B cell (primary cell): ENCODE results near the gene HGS. TPM values are rescaled to one million over a fixed set of nuclear protein-coding genes. Genes with fewer than 3 reads are reported as not detected.

Experiments used
- ATAC-seq: fragments of 200-7000 bp; cut with Tn5 transposase; one replicate; pipeline ENCODE4 v1.10.0; 2021; ENCODE audit warnings: low read depth, mild to moderate bottlenecking, moderate number of reproducible peaks, moderate library complexity
- CTCF ChIA-PET: fragments of 350-600 bp; sonication (Branson Sonifier 250); formaldehyde crosslinking; loops from one replicate; lab custom pipeline; 2021; ENCODE audit warnings: antibody characterized with exemption, inconsistent platforms; lab: Charles Lee
- POLR2A ChIA-PET: fragments of 350-600 bp; sonication (Branson Sonifier 250); formaldehyde crosslinking; loops from one replicate; lab custom pipeline; 2021; ENCODE audit warnings: antibody characterized with exemption; lab: Charles Lee
- DNase-seq: peaks from one replicate; pipeline ENCODE4 v3.0.0; 2013
- H2AFZ ChIP-seq: 2 replicates; pipeline ENCODE4 v1.6.1; 2012; ENCODE audit warnings: mild to moderate bottlenecking, low read depth, low read length; ENCODE audit not compliant: insufficient read depth, poor library complexity, severe bottlenecking
- H3K27ac ChIP-seq, 2 donors: 1 replicate in 1 of 2; 2 replicates in 1 of 2; pipeline ENCODE4 v1.5.1; 2012 to 2013; ENCODE audit warnings: low read length in 2 of 2, mild to moderate bottlenecking in 2 of 2, moderate library complexity in 1 of 2
- H3K27me3 ChIP-seq, 4 experiments: fragments of 200-600 bp in 1 of 4; sonication (generic) in 1 of 4; replicated peaks in 1 of 4; 1 replicate in 2 of 4; 2 replicates in 2 of 4; pipeline versions ENCODE4 v1.6.1 to v1.7.0; 2013 to 2016; ENCODE audit warnings: low read length in 3 of 4, mild to moderate bottlenecking in 2 of 4, mixed read lengths in 1 of 4, moderate library complexity in 1 of 4; ENCODE audit not compliant: insufficient read depth in 4 of 4, control insufficient read depth in 3 of 4; ENCODE audit errors: control extremely low read depth in 1 of 4
- H3K36me3 ChIP-seq, 2 experiments: replicated peaks in 1 of 2; 1 replicate in 1 of 2; 2 replicates in 1 of 2; pipeline versions ENCODE4 v1.6.1 to v1.7.1; 2013; ENCODE audit warnings: low read length in 1 of 2; ENCODE audit not compliant: insufficient read depth in 2 of 2, control insufficient read depth in 1 of 2; ENCODE audit errors: control extremely low read depth in 1 of 2, extremely low read depth in 1 of 2
- H3K4me1 ChIP-seq, 2 donors: fragments of 200-600 bp in 1 of 2; sonication (generic) in 1 of 2; 1 replicate in 1 of 2; 2 replicates in 1 of 2; pipeline versions ENCODE4 v1.5.1 to v1.6.1; 2013 to 2017; ENCODE audit warnings: low read length in 2 of 2; ENCODE audit not compliant: control insufficient read depth in 2 of 2, insufficient read depth in 2 of 2
- H3K4me2 ChIP-seq: replicated peaks from 2 replicates; pipeline ENCODE3; 2012; ENCODE audit warnings: mild to moderate bottlenecking, low read depth, low read length; ENCODE audit not compliant: poor library complexity, severe bottlenecking
- H3K4me3 ChIP-seq, 5 experiments: fragments of 200-600 bp in 1 of 5; sonication (generic) in 1 of 5; 1 replicate in 3 of 5; 2 replicates in 2 of 5; pipeline versions ENCODE4 v1.5.1 to v1.7.0; 2011 to 2016; ENCODE audit warnings: low read length in 4 of 5, mild to moderate bottlenecking in 4 of 5, low read depth in 2 of 5, control low read depth in 1 of 5, moderate library complexity in 1 of 5; ENCODE audit not compliant: insufficient read depth in 1 of 5; ENCODE audit errors: control extremely low read depth in 1 of 5, extremely low read depth in 1 of 5
- H3K79me2 ChIP-seq: fragments of 200-600 bp; sonication (generic); one replicate; pipeline ENCODE4 v1.6.0; 2016; ENCODE audit warnings: low read length; ENCODE audit not compliant: control insufficient read depth, insufficient read depth
- H3K9ac ChIP-seq: fragments of 200-600 bp; sonication (generic); 2 replicates; pipeline ENCODE4 v1.6.1; 2017; ENCODE audit warnings: mild to moderate bottlenecking, low read length, moderate library complexity
- H3K9me3 ChIP-seq, 3 donors: one replicate each; pipeline versions ENCODE4 v1.6.1 to v1.7.1; 2013; ENCODE audit warnings: low read length in 2 of 3; ENCODE audit not compliant: control insufficient read depth in 2 of 3, insufficient read depth in 1 of 3; ENCODE audit errors: control extremely low read depth in 1 of 3
- H4K20me1 ChIP-seq: 2 replicates; pipeline ENCODE4 v1.6.0; 2012; ENCODE audit warnings: mild to moderate bottlenecking, low read length; ENCODE audit not compliant: insufficient read depth, control insufficient read depth, poor library complexity, severe bottlenecking
- H3K27ac Mint-ChIP-seq: one replicate; pipeline ENCODE4 v1.8.0; 2021; ENCODE audit warnings: mixed read lengths
- H3K27me3 Mint-ChIP-seq: one replicate; pipeline ENCODE4 v1.8.0; 2021; ENCODE audit warnings: mixed read lengths
- H3K4me1 Mint-ChIP-seq: one replicate; pipeline ENCODE4 v1.8.0; 2021; ENCODE audit warnings: mixed read lengths
- H3K4me3 Mint-ChIP-seq: one replicate; pipeline ENCODE4 v1.8.0; 2021; ENCODE audit warnings: mixed read lengths
- H3K9me3 Mint-ChIP-seq: one replicate; pipeline ENCODE4 v1.8.0; 2022; ENCODE audit warnings: mixed read lengths; ENCODE audit not compliant: insufficient read depth
- EZH2 ChIP-seq: IDR thresholded peaks from 2 replicates; pipeline ENCODE4 v1.6.1; 2012; ENCODE audit warnings: borderline replicate concordance, low read depth, mild to moderate bottlenecking, moderate library complexity, low read length; ENCODE audit not compliant: insufficient read depth, poor library complexity, severe bottlenecking
- WGBS: methylation state at CpG from one replicate; pipeline ENCODE4 v1.1.5; 2013; ENCODE audit warnings: missing lambda C conversion rate; ENCODE audit not compliant: insufficient coverage; 5-methylcytosine and 5-hydroxymethylcytosine counted together
- intact Hi-C: fragments of 100-400 bp; cut with micrococcal nuclease; formaldehyde crosslinking; loops from one replicate; pipeline ENCODE4 v1.10.0; 2022
- polyA plus RNA-seq: library from polyadenylated mRNA; depleted of rRNA; stranded (reverse); fragments of >200 nt; gene quantifications from 2 replicates; pipeline ENCODE4 v1.2.3, GENCODE V29; 2012
- total RNA-seq, 2 donors: library from RNA; stranded (reverse); fragments of 120-200 nt in 1 of 2; gene quantifications; 1 replicate in 1 of 2; 2 replicates in 1 of 2; pipeline versions ENCODE4 v1.2.3 to v1.2.4, GENCODE V29; 2013 to 2022
- TF ChIP-seq, protein P1 (sequence below): fragments of 200-600 bp; IDR thresholded peaks from one replicate; pipeline ENCODE4 v1.8.0; 2022; ENCODE audit warnings: antibody characterized with exemption, mild to moderate bottlenecking

Gene HGS
- total and polyA plus RNA-seq, 2 donors (not counting 1 experiment from before 2014, with no cell fraction given): 184 to 220 TPM

DNA sequence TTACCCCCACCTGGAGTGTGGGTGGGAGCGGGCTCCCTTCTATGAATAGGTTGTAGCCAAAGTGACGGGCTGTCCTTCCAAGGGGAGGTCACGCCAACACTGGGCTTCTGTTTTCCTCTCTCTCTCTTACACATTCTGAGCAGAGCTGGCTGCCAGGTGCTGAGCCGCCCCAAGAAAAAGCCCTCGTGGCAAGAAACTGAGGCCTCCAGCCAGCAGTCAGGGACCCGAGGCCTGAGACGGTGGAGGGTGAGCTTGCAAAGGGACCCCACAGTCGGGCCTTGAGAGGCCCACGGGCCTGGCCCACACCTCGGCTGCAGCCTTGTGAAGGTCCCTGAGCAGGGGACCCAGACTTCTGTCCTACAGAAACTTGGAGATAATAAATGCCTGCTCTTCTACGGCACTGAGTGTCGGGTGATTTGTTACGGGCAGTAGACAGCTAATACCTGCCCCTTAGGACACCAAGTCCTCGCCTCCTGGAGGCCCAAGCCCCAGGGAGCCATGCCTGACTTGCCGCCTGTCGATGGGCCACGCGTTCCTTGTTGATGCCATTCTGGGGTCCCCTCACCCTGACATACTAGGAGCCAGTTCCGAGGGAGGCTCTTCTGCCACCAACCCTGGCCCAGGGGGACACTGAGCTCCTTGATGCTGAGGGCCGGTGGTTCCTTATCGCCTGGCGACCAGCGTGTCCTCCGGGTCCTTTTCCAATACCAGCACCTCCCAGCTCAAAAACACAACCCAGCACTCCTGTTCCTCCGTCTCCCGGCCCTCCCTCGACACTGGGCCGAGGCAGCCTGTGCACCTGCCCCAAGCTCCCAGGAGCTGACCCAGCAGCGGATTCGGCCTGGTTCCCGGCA is 54.4 kb downstream of the HGS start:
- Histone ChIP-seq H3K4me1 (peaks cover 6 to 13% of the 10 kb centered on the region in 2 donors), H3K4me3 (no peak overlapping the region), H3K9ac (no peak overlapping the region), H3K4me2 (no peak overlapping the region), H3K9me3 (peaks cover 0 to 3% (median 0%) of the 10 kb centered on the region in 3 donors), H4K20me1 (no peaks in the 10 kb centered on the region), H2AFZ (no peak overlapping the region), H3K27ac (no peak overlapping the region), H3K36me3 (no peaks in the 10 kb centered on the region), H3K79me2 (no peaks in the 10 kb centered on the region), H3K27me3 (peaks cover 0 to 41% (median 4%) of the 10 kb centered on the region in 4 experiments)
- ChIA-PET POLR2A (no interaction called here), CTCF (no interaction called here)
- intact Hi-C loops: no loop called here
- TF ChIP-seq EZH2: no peak
- TF ChIP-seq, protein P1, sequence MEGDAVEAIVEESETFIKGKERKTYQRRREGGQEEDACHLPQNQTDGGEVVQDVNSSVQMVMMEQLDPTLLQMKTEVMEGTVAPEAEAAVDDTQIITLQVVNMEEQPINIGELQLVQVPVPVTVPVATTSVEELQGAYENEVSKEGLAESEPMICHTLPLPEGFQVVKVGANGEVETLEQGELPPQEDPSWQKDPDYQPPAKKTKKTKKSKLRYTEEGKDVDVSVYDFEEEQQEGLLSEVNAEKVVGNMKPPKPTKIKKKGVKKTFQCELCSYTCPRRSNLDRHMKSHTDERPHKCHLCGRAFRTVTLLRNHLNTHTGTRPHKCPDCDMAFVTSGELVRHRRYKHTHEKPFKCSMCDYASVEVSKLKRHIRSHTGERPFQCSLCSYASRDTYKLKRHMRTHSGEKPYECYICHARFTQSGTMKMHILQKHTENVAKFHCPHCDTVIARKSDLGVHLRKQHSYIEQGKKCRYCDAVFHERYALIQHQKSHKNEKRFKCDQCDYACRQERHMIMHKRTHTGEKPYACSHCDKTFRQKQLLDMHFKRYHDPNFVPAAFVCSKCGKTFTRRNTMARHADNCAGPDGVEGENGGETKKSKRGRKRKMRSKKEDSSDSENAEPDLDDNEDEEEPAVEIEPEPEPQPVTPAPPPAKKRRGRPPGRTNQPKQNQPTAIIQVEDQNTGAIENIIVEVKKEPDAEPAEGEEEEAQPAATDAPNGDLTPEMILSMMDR: no peak
- Mint-ChIP-seq H3K27ac (no peak overlapping the region), H3K27me3 (peaks cover 10% of the 10 kb centered on the region), H3K9me3 (no peaks in the 10 kb centered on the region), H3K4me3 (no peak overlapping the region), H3K4me1 (peaks cover 12% of the 10 kb centered on the region)
- DNase-seq (no peak), ATAC-seq (no peak)
- WGBS: 95% methylated on average over 28 of the region's 31 CpGs

DNA sequence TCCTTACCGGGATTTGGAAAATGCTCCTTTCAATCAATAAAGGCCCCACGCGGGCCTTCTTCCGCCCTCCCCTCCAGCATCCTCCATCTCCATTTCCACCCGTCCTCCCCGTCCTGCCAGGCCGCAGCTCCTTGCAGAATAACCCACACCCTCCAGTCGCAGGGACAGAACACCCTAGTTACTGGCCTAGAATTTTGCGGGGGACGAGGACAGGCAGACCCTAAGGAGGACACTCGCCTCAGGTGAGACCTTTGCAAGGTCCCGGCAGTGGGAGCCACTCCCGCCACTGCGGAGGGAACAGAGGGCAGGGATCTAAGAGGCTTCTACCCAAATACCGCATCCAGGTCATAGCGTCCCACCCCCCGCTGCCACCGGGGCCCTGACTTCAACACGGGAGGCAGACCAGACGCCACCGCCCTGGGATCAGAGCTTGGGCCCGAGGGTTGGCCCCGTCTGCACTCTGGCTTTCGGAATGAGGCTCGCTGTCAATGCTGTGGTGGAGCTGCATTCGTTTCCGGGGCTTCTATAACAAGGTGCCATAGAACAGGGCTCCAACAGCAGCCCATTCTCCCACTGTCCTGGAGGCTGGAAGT is 55.1 kb downstream of the HGS start:
- Mint-ChIP-seq H3K27me3 (peaks cover 5% of the 10 kb centered on the region), H3K9me3 (no peaks in the 10 kb centered on the region), H3K4me3 (no peak overlapping the region), H3K27ac (no peak overlapping the region), H3K4me1 (peaks cover 8% of the 10 kb centered on the region)
- ChIA-PET POLR2A (no interaction called here), CTCF (no interaction called here)
- peaks cover 0 to 3% (median 0%) of the 10 kb centered on the region in 3 donors for H3K9me3 ChIP-seq
- no peak overlapping the region for H3K27ac ChIP-seq
- peaks cover 0 to 34% (median 1%) of the 10 kb centered on the region in 4 experiments for H3K27me3 ChIP-seq
- no peak overlapping the region for H2AFZ ChIP-seq
- peaks cover 6 to 13% of the 10 kb centered on the region in 2 donors for H3K4me1 ChIP-seq
- H3K79me2 ChIP-seq: no peaks in the 10 kb centered on the region
- no peak overlapping the region for H3K4me2 ChIP-seq
- TF ChIP-seq, protein P1: no peak
- TF ChIP-seq EZH2: no peak
- intact Hi-C loops: no loop called here
- no peak for DNase-seq
- no peaks in the 10 kb centered on the region for H3K36me3 ChIP-seq
- H4K20me1 ChIP-seq: no peaks in the 10 kb centered on the region
- H3K4me3 ChIP-seq: no peak overlapping the region
- no peak overlapping the region for H3K9ac ChIP-seq
- WGBS: 93% methylated on average over 24 of the region's 27 CpGs
- no peak for ATAC-seq
